ENCODE results near the gene METTL24.

DNA sequence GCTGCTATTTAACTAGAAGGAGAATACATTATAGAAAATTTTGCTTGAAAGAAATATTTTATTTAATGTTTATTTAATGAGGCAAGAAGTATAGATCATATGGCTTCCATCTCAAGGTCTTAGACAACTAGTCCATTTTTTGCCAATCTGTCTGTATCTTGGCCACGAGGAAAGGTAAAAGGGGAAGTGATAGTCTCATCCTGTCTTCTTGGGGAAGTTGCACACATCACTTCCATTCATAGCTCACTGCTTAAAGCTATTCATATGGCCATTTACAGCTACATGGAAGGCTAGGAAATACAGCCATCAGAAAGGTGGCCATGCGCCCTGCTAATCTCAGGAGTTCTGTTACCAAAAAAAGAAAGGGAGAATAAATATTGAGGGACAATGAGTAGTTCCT, 50.8 kb downstream of the METTL24 start:
- TF ChIP-seq, protein P1, sequence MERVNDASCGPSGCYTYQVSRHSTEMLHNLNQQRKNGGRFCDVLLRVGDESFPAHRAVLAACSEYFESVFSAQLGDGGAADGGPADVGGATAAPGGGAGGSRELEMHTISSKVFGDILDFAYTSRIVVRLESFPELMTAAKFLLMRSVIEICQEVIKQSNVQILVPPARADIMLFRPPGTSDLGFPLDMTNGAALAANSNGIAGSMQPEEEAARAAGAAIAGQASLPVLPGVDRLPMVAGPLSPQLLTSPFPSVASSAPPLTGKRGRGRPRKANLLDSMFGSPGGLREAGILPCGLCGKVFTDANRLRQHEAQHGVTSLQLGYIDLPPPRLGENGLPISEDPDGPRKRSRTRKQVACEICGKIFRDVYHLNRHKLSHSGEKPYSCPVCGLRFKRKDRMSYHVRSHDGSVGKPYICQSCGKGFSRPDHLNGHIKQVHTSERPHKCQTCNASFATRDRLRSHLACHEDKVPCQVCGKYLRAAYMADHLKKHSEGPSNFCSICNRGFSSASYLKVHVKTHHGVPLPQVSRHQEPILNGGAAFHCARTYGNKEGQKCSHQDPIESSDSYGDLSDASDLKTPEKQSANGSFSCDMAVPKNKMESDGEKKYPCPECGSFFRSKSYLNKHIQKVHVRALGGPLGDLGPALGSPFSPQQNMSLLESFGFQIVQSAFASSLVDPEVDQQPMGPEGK (CRISPR knock-in tag; IDR thresholded peaks at IDR 0.05; ENCODE audit: borderline replicate concordance): no peak
- TF ChIP-seq PPARA (CRISPR knock-in tag; IDR thresholded peaks at IDR 0.05; ENCODE audit: borderline replicate concordance) (no peak), ESRRG (CRISPR knock-in tag; IDR thresholded peaks at IDR 0.05) (no peak), BACH2 (CRISPR knock-in tag; IDR thresholded peaks at IDR 0.05; ENCODE audit: borderline replicate concordance) (no peak), ZFP30 (CRISPR knock-in tag; IDR thresholded peaks at IDR 0.05) (no peak)
- TF ChIP-seq, protein P2, sequence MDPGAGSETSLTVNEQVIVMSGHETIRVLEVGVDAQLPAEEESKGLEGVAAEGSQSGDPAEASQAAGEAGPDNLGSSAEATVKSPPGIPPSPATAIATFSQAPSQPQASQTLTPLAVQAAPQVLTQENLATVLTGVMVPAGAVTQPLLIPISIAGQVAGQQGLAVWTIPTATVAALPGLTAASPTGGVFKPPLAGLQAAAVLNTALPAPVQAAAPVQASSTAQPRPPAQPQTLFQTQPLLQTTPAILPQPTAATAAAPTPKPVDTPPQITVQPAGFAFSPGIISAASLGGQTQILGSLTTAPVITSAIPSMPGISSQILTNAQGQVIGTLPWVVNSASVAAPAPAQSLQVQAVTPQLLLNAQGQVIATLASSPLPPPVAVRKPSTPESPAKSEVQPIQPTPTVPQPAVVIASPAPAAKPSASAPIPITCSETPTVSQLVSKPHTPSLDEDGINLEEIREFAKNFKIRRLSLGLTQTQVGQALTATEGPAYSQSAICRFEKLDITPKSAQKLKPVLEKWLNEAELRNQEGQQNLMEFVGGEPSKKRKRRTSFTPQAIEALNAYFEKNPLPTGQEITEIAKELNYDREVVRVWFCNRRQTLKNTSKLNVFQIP (CRISPR knock-in tag; IDR thresholded peaks at IDR 0.05; ENCODE audit: borderline replicate concordance, low read depth): no peak

Measured in SK-N-SH treated with all-trans-retinoic acid at 6 μM for 48 hours (cell line).